GM23338 (cell line): ENCODE measurements around the gene SPARC. TPM values are rescaled to one million over a fixed set of nuclear protein-coding genes. Genes with fewer than 3 reads are reported as not detected.

Experiments used
- ATAC-seq: fragments of 200-7000 bp; cut with Tn5 transposase; 3 replicates; pipeline ENCODE4 v1.9.1; 2020
- DNase-seq: peaks from one replicate; pipeline ENCODE4 v3.0.0-alpha.2; 2015; ENCODE audit warnings: low spot score
- H2AFZ ChIP-seq: fragments of 200-600 bp; sonication (generic); 2 replicates; pipeline ENCODE4 v1.8.0; 2016; ENCODE audit warnings: antibody characterized with exemption, mild to moderate bottlenecking, moderate library complexity
- H3F3A ChIP-seq: fragments of 200-600 bp; sonication (generic); replicated peaks from 2 replicates; pipeline ENCODE4 v1.8.0; 2017; ENCODE audit warnings: antibody characterized with exemption, mixed run types, low read depth
- H3K27ac ChIP-seq: fragments of 200-600 bp; sonication (generic); 2 replicates; pipeline ENCODE4 v1.6.1; 2016; ENCODE audit warnings: low read depth
- H3K27me3 ChIP-seq: fragments of 200-600 bp; sonication (generic); 2 replicates; pipeline ENCODE4 v1.8.0; 2016; ENCODE audit warnings: mild to moderate bottlenecking, mixed run types, moderate library complexity; ENCODE audit not compliant: insufficient read depth
- H3K36me3 ChIP-seq: fragments of 200-600 bp; sonication (generic); 2 replicates; pipeline ENCODE4 v1.8.0; 2016; ENCODE audit warnings: mild to moderate bottlenecking; ENCODE audit not compliant: insufficient read depth
- H3K4me1 ChIP-seq: fragments of 200-600 bp; sonication (generic); 2 replicates; pipeline ENCODE4 v1.8.0; 2016; ENCODE audit warnings: mild to moderate bottlenecking, moderate library complexity; ENCODE audit not compliant: insufficient read depth
- H3K4me2 ChIP-seq: fragments of 200-600 bp; sonication (generic); 2 replicates; pipeline ENCODE4 v1.7.1; 2017; ENCODE audit warnings: mixed run types
- H3K4me3 ChIP-seq: fragments of 200-600 bp; sonication (generic); 2 replicates; pipeline ENCODE4 v1.6.1; 2016; ENCODE audit warnings: mixed run types
- H3K79me2 ChIP-seq: fragments of 200-600 bp; sonication (generic); replicated peaks from 2 replicates; pipeline ENCODE4 v1.8.0; 2017; ENCODE audit warnings: mild to moderate bottlenecking; ENCODE audit not compliant: insufficient read depth
- H3K9me2 ChIP-seq: fragments of 200-600 bp; sonication (generic); 2 replicates; pipeline ENCODE4 v1.8.0; 2017; ENCODE audit not compliant: insufficient read depth
- H4K20me1 ChIP-seq: fragments of 200-600 bp; sonication (generic); replicated peaks from 2 replicates; pipeline ENCODE4 v1.8.0; 2017; ENCODE audit warnings: mild to moderate bottlenecking; ENCODE audit not compliant: insufficient read depth
- H3K27ac Mint-ChIP-seq: 2 replicates; pipeline ENCODE4 v1.8.0; 2020; ENCODE audit warnings: inconsistent platforms, mild to moderate bottlenecking, moderate library complexity, mixed read lengths
- H3K27me3 Mint-ChIP-seq: 3 replicates; pipeline ENCODE4 v1.8.0; 2022; ENCODE audit warnings: low read depth, mild to moderate bottlenecking, moderate library complexity, mixed read lengths, inconsistent platforms; ENCODE audit not compliant: insufficient read depth, poor library complexity
- H3K36me3 Mint-ChIP-seq: 3 replicates; pipeline ENCODE4 v1.8.0; 2021; ENCODE audit warnings: low read depth, mild to moderate bottlenecking, inconsistent platforms, moderate library complexity, mixed read lengths
- H3K4me1 Mint-ChIP-seq: 3 replicates; pipeline ENCODE4 v1.8.0; 2020; ENCODE audit warnings: mild to moderate bottlenecking, inconsistent platforms, mixed read lengths
- H3K4me3 Mint-ChIP-seq: 3 replicates; pipeline ENCODE4 v1.8.0; 2021; ENCODE audit warnings: moderate library complexity, mild to moderate bottlenecking, inconsistent platforms, mixed read lengths
- H3K9me3 Mint-ChIP-seq: 3 replicates; pipeline ENCODE4 v1.8.0; 2020; ENCODE audit warnings: moderate library complexity, mild to moderate bottlenecking, inconsistent platforms, mixed read lengths
- CREB1 ChIP-seq: fragments of 250-450 bp; sonication (Bioruptor Pico); IDR thresholded peaks from 2 replicates; pipeline ENCODE4 v1.5.0; 2020; ENCODE audit warnings: low read depth, mild to moderate bottlenecking, moderate library complexity
- CTCF ChIP-seq, 2 experiments: fragments of 200-600 bp in 1 of 2; sonication (generic) in 1 of 2; conservative IDR thresholded peaks; 2 replicates each; pipeline versions ENCODE4 v1.5.1 to v1.6.1; 2016 to 2017; ENCODE audit warnings: antibody characterized with exemption in 2 of 2, low read depth in 2 of 2, mild to moderate bottlenecking in 2 of 2, moderate library complexity in 1 of 2
- EZH2 ChIP-seq: fragments of 200-600 bp; sonication (generic); IDR thresholded peaks from one replicate; pipeline ENCODE4 v1.8.0; 2017; ENCODE audit warnings: antibody characterized with exemption, mild to moderate bottlenecking, low read depth; ENCODE audit not compliant: unreplicated experiment
- EZH2phosphoT487 ChIP-seq: fragments of 200-600 bp; sonication (generic); IDR thresholded peaks from one replicate; pipeline ENCODE4 v1.8.1; 2018; ENCODE audit warnings: antibody characterized with exemption; ENCODE audit not compliant: unreplicated experiment
- JUNB ChIP-seq: IDR thresholded peaks from one replicate; pipeline ENCODE4 v1.6.1; 2016; ENCODE audit warnings: antibody characterized with exemption; ENCODE audit not compliant: unreplicated experiment
- NANOG ChIP-seq: IDR thresholded peaks from 2 replicates; pipeline ENCODE4 v1.6.1; 2016; ENCODE audit warnings: antibody characterized with exemption, borderline replicate concordance
- POLR2AphosphoS5 ChIP-seq: IDR thresholded peaks from 2 replicates; pipeline ENCODE4 v1.6.1; 2016; ENCODE audit warnings: antibody characterized with exemption, low read depth
- REST ChIP-seq: IDR thresholded peaks from one replicate; pipeline ENCODE4 v1.6.1; 2018; ENCODE audit warnings: antibody characterized with exemption; ENCODE audit not compliant: unreplicated experiment
- STAT1 ChIP-seq: IDR thresholded peaks from one replicate; pipeline ENCODE4 v1.6.1; 2016; ENCODE audit warnings: antibody characterized with exemption; ENCODE audit not compliant: unreplicated experiment
- ZNF114 ChIP-seq: fragments of 250-450 bp; sonication (Bioruptor Pico); IDR thresholded peaks from 2 replicates; pipeline ENCODE4 v1.5.0; 2020; ENCODE audit warnings: mild to moderate bottlenecking, moderate library complexity
- ZNF331 ChIP-seq: fragments of 250-450 bp; sonication (Bioruptor Pico); IDR thresholded peaks from 2 replicates; pipeline ENCODE4 v1.5.0; 2020; ENCODE audit warnings: low read depth, mild to moderate bottlenecking, moderate library complexity
- ZNF462 ChIP-seq: fragments of 250-450 bp; sonication (Bioruptor Pico); IDR thresholded peaks from 2 replicates; pipeline ENCODE4 v1.5.0; 2020; ENCODE audit warnings: mild to moderate bottlenecking, moderate library complexity
- polyA plus RNA-seq: library from polyadenylated mRNA; unstranded; fragments of >200 nt; fragmentation: Nextera tagmentation; extraction: Ambion mirVana; gene quantifications from 2 replicates; pipeline ENCODE4 v1.2.1, GENCODE V29; 2016
- total RNA-seq: library from RNA; depleted of rRNA; stranded (reverse); fragments of >200 nt; shearing (Covaris generic); gene quantifications from 2 replicates; pipeline ENCODE4 v1.2.3, GENCODE V29; 2014
- TF ChIP-seq, protein P1 (sequence below): IDR thresholded peaks from 2 replicates; pipeline ENCODE4 v1.6.1; 2016; ENCODE audit warnings: antibody characterized with exemption

The SPARC gene
- total and polyA plus RNA-seq, 2 experiments from 2014 or later, result 218 to 225 TPM

- Histone ChIP-seq H2AFZ (no peak overlapping the region), H3K27me3 (no peaks in the 10 kb centered on the region), H3K36me3 (peaks cover 28% of the 10 kb centered on the region; the same call in 1 of the 2 replicates), H3K79me2 (no peaks in the 10 kb centered on the region), H3K4me1 (peaks cover 16% of the 10 kb centered on the region; the same call in 1 of the 2 replicates), H3K9me2 (no peaks in the 10 kb centered on the region), H3K4me2 (no peak overlapping the region), H3K27ac (no peak overlapping the region), H3F3A (no peaks in the 10 kb centered on the region), H4K20me1 (no peaks in the 10 kb centered on the region), H3K4me3 (no peak overlapping the region)
- H3K4me1 Mint-ChIP-seq, result peaks cover 17% of the 10 kb centered on the region
- H3K27ac Mint-ChIP-seq, result no peak overlapping the region
- peaks cover 5% of the 10 kb centered on the region for H3K27me3 Mint-ChIP-seq
- TF ChIP-seq REST (no peak), ZNF331 (CRISPR knock-in tag) (no peak), ZNF462 (no peak), EZH2 (no peak), NANOG (no peak), CREB1 (CRISPR knock-in tag) (no peak), ZNF114 (CRISPR knock-in tag) (no peak), POLR2AphosphoS5 (no peak), CTCF (conservative IDR thresholded peaks at IDR 0.05; ENCODE audit: low read depth in 2 of 2) (no peak), JUNB (no peak), EZH2phosphoT487 (no peak), STAT1 (no peak)
- TF ChIP-seq, protein P1, sequence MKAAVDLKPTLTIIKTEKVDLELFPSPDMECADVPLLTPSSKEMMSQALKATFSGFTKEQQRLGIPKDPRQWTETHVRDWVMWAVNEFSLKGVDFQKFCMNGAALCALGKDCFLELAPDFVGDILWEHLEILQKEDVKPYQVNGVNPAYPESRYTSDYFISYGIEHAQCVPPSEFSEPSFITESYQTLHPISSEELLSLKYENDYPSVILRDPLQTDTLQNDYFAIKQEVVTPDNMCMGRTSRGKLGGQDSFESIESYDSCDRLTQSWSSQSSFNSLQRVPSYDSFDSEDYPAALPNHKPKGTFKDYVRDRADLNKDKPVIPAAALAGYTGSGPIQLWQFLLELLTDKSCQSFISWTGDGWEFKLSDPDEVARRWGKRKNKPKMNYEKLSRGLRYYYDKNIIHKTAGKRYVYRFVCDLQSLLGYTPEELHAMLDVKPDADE, result no peak
- no peaks in the 10 kb centered on the region for H3K9me3 Mint-ChIP-seq
- DNase-seq (no peak), ATAC-seq (no peak)
- peaks cover 80% of the 10 kb centered on the region for H3K36me3 Mint-ChIP-seq
- no peak overlapping the region for H3K4me3 Mint-ChIP-seq
Measured at GRCh38 chr5:151670953-151671636, 15.6 kb downstream of the SPARC start.
